Middle frontal gyrus (tissue), 1 donor: ENCODE measurements around the gene KIRREL2.
"Not testable (repeated sequence)": the region's sequence is repeated elsewhere in the genome, so short reads cannot be mapped to it uniquely, and the experiment has no call there.

Source experiments
- DNase-seq: peaks from one replicate; pipeline ENCODE4 v3.0.0-alpha.2; 2015; ENCODE audit warnings: low spot score; ENCODE audit errors: extremely low spot score

The KIRREL2 gene

DNA sequence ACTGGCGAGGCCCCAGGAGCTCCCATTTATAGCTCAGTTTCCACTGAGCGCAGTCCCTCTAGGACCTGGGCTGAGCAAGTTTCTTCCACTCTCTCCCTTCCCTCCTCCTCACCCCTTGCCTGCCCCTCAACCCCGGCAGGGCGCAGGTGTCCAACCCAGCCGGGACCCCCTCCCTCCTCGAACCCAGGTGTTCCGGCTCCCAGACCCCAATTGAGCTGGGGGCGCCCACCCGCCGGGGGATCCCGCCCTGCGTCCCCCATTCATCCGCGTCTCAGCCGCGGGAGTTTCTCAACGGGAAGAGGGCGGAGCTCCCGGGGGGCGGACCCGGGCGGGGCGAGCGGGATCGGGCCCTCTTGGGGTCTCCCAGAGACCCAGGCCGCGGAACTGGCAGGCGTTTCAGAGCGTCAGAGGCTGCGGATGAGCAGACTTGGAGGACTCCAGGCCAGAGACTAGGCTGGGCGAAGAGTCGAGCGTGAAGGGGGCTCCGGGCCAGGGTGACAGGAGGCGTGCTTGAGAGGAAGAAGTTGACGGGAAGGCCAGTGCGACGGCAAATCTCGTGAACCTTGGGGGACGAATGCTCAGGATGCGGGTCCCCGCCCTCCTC, at the start of gene KIRREL2:
Gene KIRREL2 (plus strand): TSS at position 366 of the 604 bp plus-strand sequence. CDS start 209 bp downstream, at position 575.
- DNase-seq = no peak

DNA sequence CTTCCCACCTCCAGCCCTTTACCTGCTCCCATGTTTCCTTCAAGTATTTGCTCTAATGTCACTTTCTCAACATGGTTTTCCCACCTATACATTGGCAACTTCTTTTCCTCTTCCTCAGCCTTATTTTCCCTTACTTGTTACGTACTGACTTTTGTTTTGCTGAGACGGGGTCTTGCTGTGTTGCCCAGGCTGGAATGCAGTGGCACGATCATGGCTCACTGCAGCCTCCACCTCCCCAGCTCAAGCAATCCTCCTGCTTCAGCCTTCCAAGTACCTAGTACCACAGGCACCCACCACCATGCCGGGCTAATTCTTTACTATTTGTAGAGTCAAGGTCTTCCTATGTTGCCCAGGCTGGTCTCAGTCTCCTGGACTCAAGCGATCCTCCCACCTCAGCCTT, 49.1 kb upstream of the KIRREL2 start:
- DNase-seq = no peak

DNA sequence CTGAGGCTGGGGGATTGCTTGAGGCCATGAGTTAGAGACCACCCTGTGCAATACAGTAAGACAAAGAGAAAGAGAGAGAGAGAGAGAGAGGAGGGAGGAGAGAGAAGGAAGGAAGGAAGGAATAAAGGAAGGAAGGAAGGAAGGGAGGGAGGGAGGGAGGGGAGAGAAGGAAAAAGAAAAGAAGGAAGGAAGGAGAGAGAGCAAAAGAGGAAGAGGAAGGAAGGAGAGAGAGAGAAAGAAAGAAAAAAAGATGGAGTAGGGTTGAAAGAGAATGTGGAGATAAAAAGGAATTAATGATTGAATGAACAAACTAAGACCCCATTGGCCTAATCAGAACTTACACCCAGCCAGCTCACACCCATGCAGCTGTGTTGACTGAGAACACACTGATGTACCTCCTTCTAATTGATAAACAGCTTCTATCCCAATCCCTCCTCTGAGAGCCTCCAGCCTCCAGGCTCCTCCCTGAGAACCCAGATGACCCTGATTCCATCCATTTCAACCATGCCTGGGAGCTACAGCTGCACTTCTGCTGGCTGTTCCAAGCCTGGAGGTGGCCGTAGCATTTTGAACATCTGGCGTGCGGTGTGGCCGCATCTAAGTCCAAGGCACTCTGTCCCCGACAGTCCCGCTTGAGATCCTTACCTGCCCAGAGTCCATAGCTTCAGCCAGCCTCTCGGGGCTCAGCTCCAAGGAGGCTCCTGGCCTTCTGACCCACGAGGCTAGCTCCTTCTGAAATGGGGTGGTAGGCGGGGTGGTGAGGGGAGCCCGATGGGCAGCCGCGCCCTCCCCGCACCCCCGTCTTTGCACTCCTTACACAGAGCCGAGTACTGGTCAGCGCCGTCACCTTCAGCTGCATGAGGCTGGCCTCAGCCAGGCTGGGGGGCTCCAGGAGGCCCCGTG, 45.1 kb upstream of the KIRREL2 start:
- DNase-seq = no peak

DNA sequence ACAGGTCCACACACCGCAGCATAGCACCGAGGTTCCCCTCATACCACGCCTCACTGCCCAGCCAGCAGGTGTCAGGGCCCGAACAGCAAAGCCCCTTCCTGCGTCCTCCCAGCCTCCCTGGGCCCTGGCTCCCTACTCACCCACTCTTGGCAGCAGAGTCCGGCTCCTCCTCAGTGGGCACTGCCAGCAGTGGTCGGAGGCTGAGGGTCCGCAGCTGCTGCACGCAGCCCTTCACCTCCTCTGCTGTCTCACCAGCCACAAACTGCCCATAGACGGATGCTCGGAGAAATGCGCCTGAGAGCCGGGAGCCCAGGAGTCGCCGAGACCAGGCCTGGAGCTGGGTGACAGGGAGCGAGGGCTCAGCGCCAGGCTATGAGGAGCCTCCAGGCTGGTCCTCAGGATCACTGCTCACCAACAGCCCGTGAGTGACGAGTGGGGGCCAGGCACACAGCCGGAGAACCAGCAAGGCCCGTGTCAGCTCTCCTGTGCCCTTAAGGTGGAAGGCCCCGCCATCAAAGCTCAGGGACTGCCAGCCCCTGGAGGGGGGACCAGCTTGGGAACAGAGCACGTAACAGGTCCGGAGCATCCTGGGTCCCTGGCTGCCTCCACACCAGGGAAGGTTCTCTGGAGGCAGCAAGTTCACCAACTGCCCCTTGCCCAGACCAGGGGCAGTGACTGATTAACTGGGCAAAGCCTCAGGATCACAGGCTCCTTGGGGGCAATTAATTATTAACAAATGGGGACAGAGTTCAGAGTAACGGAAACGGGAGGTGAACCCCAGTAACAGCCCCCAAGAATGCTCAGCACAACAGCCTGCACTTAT, 44.3 kb upstream of the KIRREL2 start, which contains the start of gene PRODH2:
Gene PRODH2 (minus strand): TSS at position 626 of the 823 bp plus-strand sequence. CDS start 40 bp downstream, at position 586.
- DNase-seq = no peak

DNA sequence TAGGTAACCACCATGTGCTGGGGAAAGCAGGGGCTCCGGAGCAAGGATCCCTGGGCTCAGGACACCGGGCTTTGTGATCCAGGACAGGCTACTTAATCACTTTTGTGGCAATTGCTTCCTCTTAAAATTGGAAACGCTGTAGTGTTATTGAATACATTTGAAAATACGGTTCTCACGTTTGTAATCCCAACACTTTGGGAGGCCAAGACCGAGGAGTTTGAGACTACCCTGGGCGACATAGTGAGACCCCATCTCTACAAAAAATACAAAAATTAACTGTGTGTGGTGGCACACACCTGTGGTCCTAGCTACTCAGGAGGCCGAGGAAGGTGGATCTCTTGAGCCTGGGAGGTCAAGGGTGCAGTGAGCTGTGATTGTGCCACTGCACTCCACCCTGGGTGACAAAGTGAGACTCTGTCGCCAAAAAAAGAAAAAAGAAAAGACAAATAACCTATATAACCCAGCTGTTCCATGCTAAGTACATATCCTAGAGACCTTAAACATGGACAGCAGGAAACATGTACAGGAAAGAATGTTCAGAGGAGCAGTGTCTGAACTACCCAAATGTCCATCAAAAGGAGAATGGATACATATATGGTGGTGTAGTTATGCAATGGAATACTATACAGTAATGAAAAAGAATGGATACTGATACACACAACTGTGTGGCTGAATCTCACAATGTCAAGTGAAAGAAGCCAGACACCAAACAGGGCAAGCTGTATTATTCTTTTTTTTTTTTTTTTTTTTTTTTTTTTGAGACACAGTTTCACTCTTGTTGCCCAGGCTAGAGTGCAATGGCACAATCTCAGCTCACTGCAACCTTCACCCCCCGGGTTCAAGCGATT, 43.4 kb upstream of the KIRREL2 start:
- DNase-seq = no peak

DNA sequence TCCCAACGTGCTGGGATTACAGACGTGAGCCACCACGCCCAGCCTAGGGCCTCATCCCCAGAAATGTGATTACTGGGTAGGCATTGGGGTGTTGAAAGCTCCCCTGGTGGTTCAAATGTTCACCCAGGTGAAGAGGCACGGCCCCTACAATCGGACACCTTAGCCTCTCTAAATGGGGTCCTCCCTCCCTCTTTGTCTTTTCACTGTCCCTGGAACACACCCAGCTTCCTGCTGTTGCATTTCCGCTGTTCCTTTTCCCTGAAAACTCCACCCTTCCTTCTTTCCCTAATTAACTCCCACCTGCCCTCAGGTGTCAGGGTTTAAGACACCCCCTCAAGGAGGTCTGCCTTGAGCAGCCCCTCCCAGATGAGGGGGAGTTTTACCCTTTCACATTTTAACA, 40.4 kb upstream of the KIRREL2 start:
- DNase-seq = no peak

DNA sequence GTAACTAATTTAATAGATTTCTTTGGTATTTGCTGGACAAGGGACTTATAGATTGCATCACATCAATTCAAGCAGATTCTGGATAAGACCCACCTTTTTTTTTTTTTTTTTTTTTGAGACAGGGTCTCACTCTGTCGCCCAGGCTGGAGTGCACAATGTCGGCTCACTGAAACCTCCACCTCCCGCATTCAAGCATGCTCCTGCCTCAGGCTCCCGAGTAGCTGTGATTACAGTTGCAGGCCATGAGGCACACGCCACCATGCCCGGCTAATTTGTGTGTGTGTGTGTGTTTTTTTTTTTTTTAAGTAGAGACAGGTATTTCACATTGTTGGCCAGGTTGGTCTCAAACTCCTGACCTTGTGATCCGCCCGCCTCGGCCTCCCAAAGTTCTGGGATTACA, 39.9 kb upstream of the KIRREL2 start:
- DNase-seq = no peak

DNA sequence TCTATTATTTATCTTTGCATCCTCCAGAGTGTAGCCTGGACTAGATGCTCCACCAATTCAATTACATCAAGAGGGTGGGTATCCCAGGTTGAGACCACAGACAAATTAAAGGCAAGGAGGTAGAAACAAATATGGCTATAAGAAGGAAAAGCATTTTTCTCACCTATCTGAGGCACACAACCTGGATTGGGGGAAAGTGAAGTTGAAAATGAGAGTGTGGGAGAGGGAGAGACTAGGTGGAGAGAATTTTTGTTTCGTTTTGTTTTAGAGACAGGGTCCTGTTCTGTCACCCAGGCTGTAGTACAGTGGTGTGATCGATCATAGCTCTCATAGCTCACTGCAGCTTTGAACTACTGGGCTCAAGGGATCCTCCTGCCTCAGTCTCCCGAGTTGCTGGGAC, 38.3 kb upstream of the KIRREL2 start:
- DNase-seq = no peak

DNA sequence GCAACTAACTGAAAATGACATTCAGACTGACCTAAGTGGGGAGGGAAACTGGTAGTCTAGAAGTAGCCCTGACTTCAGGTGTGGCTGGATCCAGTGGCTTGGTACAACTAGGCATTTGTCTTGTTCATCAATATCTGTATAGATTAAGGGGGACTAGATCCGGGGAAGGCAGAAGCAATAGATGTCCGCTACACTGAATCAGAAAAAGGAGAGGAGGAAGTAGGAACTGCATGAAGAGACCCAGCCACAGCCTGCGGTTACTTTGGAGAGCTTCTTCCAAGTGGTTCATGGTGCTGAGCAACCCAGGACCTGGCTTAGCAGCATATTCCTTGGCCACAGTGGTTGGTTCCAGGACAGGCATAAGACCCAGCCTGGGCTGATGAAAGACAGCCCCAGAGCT, 34.1 kb upstream of the KIRREL2 start:
- no peak for DNase-seq

DNA sequence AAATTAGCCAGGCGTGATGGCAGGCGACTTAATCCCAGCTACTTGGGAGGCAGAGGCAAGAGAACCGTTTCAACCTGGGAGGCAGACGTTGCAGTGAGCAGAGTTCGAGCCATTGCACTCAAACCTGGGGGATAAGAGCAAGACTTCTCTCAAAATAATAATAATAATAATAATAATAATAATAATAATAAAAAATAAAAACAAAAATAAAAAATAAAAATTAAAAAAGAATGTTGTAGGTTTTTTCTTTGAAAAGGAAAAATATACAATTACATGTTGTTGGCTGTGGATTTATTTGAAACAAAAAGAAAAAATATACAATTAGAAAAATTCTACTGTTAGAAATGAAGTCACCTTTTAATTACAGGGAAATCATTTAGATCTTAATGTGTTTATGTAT, 32.6 kb upstream of the KIRREL2 start:
- DNase-seq = no peak

DNA sequence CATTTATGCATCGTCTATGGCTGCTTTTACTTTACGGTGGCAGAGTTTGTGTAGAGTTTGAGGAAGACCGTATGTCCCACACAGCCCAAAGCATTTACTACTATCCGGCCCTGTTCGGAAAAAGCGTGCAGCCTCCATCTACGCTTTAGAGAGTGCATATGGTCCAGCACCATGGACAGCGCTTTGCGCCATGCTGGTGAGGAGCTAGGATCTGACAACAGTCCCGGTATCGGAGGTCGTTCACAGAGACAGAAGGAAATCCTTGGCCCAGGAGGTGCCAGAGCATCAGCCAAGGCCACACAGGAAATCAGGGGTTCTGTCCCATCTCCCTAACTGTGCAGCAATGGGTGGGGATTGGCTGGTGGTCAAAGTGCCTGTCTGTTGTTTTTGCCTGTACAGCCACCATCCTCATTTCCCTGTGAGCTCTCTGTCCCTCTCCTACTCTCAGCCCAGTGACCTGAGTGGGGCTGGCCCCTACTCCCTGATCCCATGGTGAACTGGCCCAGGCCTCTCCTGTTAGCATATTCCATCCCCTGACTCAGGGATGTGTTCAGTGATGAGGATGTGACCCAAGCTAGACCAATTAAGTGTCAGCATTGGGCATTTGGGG, 27.9 kb upstream of the KIRREL2 start:
- no peak for DNase-seq

DNA sequence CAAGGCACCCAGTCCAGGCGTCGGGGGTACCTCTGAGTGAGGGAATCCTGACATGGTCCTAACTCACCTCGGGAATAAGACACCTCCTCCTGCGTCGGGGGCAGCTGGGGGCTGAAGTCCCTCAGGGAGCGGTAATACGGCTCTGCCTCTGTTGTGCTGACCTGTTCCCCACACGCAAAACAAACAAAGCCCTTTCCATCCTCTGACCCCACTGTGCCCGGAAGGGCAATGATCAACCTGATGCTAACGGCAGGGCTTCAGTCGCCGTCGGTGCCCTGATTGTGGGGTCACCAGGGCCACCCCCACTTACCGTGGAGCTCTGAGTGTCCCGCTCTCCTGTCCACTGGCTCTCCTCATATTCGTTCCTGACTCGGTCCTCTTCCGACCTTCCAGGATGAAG, 25.7 kb upstream of the KIRREL2 start:
- no peak for DNase-seq

DNA sequence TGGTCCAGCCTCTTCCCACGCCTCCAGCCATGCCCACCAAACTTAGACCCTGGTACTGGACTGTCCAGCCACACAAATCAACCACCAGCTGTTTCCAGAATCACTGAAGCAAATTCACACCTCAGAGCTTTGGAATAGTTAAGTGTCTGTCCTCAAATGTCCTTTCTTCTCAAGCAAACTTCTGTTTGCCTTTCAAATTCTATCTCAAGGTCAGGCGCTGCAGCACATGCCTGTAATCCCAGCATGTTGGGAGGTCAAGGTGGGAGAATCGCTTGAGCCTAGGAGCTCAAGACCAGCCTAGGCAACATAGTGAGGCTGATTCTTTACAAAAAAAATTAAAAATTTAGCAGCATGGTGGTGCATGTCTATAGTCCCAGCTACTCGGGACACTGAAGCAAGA, 24.7 kb upstream of the KIRREL2 start:
- DNase-seq = no peak

DNA sequence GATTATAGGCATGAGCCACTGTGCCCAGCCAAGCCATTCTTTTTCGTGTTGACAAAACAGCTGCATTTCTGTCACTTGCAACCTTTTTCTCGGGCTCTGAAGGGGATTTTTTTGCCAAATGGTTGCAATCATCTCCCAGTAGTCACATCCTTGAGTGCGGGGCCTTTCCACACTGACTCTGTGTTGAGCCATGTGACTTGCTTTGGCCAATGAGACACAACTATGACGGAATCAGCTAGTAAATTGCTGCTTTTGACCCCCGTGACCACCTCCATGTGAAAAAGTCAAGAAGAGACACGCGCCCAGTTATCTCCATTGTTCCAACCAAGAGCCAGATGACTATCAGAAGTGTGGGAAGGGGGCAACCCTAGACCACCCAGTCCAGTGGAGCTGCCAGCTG, 22.7 kb upstream of the KIRREL2 start:
- DNase-seq = no peak

DNA sequence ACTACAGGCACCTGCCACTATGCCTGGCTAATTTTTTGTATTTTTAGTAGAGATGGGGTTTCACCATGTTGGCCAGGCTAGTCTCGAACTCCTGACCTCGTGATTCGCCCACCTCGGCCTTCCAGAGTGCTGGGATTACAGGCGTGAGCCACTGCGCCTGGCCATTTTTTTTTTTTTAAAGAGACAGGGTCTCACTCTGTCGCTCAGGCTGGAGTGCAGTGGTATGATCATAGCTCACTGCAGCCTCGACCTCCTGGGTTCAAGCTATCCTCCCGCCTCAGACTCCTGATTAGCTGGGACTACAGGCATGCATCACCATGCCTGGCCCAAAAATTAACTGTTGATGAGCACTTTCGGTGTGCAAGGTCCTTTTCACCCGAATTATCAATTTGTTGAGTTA, 20.6 kb upstream of the KIRREL2 start:
- not testable (repeated sequence) for DNase-seq

DNA sequence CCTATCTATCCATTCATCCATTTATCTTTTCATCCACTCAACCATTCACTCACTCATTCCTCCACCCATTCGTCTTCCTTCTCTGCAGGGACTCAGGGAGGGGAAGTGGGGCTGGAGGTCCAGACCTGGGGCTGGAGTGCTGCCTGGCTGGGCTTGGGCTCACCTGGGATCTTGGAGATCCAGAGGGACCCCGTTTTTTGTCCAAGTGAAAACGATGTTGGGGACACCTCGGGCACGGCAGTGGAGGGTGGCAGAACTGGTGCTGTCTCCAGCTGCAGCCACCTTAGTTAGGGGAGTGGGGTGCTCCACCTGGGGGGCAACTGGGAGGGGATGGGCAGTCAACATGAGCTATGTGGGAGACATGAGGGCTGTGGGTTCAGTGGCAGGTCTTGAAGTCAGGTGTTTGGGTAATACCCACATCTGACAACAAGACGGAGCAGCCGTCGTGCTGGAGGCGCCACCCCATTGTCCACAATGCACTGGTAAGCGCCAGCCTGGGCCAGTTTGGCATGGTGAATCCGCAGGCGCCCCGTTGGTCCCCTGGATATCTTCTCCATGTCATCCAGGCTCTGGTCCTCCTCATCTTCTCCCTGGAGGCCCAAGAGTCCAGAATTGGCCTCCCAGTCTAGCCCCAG, 14.6 kb upstream of the KIRREL2 start:
- DNase-seq = no peak

DNA sequence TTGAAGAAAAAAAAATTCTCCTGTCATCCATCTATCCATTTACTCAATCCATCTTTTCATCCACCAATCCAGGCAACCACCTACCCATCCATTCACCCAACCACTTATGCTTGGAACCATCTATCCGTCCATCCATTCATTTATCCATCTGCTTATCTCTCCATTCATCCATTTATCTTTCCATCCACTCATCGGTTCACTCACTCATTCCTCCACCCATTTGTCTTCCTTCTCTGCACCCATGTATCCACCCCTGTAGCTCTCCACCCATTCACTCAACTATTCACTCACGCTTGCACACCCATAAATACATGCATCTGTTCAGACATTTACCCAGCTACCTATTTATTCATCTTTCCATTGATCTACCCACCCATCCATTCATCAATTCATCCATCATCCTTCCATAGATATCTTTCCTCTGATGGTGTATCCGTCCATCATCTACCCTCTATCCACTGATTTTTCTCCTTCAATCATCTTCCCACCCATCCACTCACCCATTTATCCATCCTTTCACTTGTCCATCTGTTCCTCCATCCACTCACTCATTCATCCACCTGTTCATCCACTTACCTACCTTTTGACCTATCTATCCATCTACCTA, 13.9 kb upstream of the KIRREL2 start:
- DNase-seq = no peak

DNA sequence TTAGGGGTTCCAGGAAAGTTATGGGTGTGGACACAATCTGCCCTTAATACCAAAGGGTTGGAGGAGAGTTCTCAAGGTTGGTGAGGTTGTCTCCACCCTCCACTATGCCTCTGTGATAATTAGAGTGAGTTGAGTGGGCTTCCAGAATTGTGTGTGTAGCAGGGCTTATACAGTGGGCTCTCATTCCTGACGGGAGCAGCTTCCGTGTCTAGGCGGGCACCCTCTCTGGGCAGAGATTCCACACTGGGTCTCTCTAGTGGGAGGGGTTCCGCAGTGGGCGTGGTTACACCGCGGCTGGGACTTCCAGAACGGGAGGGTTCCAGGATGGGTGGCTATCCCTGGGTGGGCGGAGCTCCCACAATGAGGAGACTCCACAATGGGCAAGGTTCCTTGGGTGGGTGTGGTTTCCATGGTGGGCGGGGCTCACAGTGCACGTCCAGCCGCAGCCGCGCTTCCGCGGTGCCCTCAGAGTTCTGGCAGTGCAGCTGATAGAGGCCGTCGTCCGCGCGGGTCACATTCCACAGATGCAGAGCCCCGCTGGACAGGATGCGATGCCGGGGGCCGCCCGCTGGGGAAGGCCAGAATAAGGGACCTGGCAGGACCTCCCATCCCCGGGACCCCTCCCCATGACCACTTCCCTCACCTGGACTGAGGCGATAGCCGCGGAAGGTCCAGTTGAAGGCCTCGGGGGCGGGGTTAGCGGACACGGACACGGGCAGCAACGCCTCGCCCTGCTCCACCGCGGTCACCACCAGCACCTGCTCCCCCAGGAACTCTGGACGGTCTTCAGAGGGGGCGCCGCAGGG, 12.8 kb upstream of the KIRREL2 start:
- DNase-seq = no peak
